HG03135 (cell line): ENCODE data around the gene SUN1.
"Not testable (repeated sequence)": the region's sequence is repeated elsewhere in the genome, so short reads cannot be mapped to it uniquely, and the experiment has no call there.

Experiments used
- ATAC-seq: cut with Tn5 transposase; IDR thresholded peaks from one replicate; pipeline ENCODE4 v1.9.1; 2021; ENCODE audit warnings: mild to moderate bottlenecking, moderate library complexity; ENCODE audit not compliant: unreplicated experiment

Gene SUN1

GRCh38 chr7:833601-834258, 1.5 kb downstream of the SUN1 start:
- ATAC-seq: no peak

- ATAC-seq: no peak
Observed at GRCh38 chr7:834277-834676, 2.0 kb downstream of the SUN1 start.

- no peak for ATAC-seq
Observed at GRCh38 chr7:835021-835420, 2.7 kb downstream of the SUN1 start.

- no peak for ATAC-seq
Observed at GRCh38 chr7:835485-836401, 3.5 kb downstream of the SUN1 start.

GRCh38 chr7:836429-836828, 4.2 kb downstream of the SUN1 start:
- no peak for ATAC-seq

GRCh38 chr7:837001-837400, 4.7 kb downstream of the SUN1 start:
- no peak for ATAC-seq

- no peak for ATAC-seq
Observed at GRCh38 chr7:840001-840600, 7.8 kb downstream of the SUN1 start.

- ATAC-seq: no peak
Observed at GRCh38 chr7:841943-842342, 9.7 kb downstream of the SUN1 start.

GRCh38 chr7:842431-843031, 10.3 kb downstream of the SUN1 start:
- no peak for ATAC-seq

GRCh38 chr7:843230-843629, 11.0 kb downstream of the SUN1 start:
- ATAC-seq: no peak

- no peak for ATAC-seq
Observed at GRCh38 chr7:844043-844442, 11.8 kb downstream of the SUN1 start.

GRCh38 chr7:844514-844913, 12.2 kb downstream of the SUN1 start:
- ATAC-seq: no peak

GRCh38 chr7:845091-845490, 12.8 kb downstream of the SUN1 start:
- no peak for ATAC-seq

- no peak for ATAC-seq
Observed at GRCh38 chr7:845731-846130, 13.5 kb downstream of the SUN1 start.

- not testable (repeated sequence) for ATAC-seq
Observed at GRCh38 chr7:846958-847650, 14.8 kb downstream of the SUN1 start.

GRCh38 chr7:847728-848127, 15.5 kb downstream of the SUN1 start:
- not testable (repeated sequence) for ATAC-seq

GRCh38 chr7:849145-849544, 16.9 kb downstream of the SUN1 start:
- no peak for ATAC-seq

GRCh38 chr7:849781-850180, 17.5 kb downstream of the SUN1 start:
- ATAC-seq: no peak

- no peak for ATAC-seq
Observed at GRCh38 chr7:851204-851603, 18.9 kb downstream of the SUN1 start.

- no peak for ATAC-seq
Observed at GRCh38 chr7:853366-854117, 21.3 kb downstream of the SUN1 start.
